Limb (tissue), 2 donors: Measurements from ENCODE around the gene CCNJL.
A peak's percentile ranks its signal among the peaks of the same experiment; 100 is the strongest.
"Not testable (repeated sequence)": the region's sequence is repeated elsewhere in the genome, so short reads cannot be mapped to it uniquely, and the experiment has no call there.

Experiments used
- DNase-seq, 2 donors: peaks; one replicate each; pipeline ENCODE4 v3.0.0-alpha.2; 2016; ENCODE audit errors: extremely low spot score in 2 of 2

Gene CCNJL, protein sequence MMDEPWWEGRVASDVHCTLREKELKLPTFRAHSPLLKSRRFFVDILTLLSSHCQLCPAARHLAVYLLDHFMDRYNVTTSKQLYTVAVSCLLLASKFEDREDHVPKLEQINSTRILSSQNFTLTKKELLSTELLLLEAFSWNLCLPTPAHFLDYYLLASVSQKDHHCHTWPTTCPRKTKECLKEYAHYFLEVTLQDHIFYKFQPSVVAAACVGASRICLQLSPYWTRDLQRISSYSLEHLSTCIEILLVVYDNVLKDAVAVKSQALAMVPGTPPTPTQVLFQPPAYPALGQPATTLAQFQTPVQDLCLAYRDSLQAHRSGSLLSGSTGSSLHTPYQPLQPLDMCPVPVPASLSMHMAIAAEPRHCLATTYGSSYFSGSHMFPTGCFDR

DNA sequence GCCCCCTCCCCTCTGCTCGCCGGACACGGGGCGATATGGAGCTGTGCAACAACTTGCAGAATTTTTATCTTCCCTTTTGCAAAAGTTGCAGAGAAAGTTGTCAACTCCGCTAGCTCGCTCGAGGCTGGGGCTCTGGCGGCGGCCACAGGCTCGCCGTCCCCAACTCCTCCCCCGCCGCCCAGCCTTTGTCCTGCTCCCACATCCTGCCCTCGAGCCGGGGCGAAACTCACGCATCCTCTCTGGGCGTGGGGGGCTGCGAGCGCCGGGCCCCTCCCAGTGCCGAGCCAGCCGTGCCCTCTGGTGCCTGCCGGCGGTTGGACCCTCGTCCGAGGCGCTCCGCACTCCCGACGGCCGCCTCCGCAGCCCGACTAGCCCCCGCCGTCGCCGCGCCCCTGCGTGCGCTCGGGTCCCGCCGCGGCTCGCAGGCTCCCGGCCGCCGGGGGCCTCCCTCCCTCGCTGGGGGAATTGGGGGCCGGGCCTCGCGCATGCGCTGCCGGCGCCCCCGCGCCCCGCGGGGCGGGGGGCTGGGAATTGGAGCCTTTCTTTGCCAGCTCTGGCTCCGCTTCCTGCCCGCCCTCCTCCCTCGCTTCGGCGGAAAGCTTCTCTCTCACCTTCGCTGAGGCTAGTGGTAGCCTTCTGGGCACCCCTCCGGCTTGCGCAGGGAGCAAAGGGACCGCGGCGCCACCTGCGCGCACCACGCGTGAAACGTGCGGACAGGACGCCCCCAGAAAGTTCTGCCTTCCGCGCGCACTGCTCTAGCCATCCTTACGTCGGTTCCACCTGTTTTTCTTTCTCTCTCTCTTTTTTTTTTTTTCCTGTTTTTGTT is at the start of gene CCNJL:
TSS of gene CCNJL (minus strand) at position 431 of the 826 bp plus-strand sequence. CDS start 641 bp downstream, outside the sequence.
- peak; percentile 31 to 87 for DNase-seq

DNA sequence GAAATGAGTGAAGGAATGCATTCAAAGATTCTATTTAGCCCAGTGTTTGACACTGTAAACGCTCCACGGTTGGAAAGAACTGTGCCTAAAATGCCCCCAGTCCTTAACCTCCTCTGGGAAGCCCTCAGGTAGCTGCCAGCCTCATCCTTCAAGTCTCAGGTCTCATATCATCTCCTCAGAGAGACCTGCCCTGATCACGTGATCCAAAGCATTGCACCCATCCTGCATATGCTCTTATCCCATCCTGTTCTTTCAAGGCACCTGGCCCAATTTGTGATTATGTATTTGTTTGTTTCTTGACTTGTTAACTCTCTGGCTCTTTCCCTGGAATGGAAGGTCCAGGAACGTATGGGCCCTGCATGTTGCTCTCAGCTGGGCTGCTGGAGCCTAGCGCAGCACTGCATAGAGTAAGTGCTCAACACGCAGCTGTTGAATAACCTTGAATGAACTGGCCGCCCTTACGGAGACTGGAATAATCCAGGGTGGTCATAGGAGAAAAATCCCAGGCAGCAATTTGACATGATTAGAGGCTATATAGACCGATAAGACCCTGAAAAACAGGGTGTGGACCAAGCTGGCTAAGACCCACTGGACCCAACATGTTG is 49.4 kb upstream of the CCNJL start:
- no peak for DNase-seq

DNA sequence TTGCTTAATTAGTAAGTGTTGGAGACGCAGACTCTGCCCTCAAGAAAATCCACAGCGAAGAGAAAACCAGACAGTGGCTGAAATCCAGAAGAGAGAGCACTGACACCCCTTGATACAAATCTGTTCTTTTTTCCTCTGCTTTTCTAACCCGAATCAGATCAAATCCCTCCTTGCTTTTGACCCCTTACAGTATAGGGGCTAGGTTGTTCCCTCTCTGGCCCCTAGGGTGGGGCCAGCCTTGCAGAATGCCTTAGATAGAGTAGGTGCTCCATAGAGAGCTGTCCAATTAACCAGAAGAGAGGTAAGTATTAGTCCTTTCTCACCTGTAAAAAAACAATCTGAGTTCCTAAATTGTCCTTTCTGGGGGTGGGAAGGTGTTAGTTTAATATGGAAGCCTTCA is 47.9 kb upstream of the CCNJL start:
- DNase-seq = no peak

GRCh38 chr5:160359816-160360215 is 47.5 kb upstream of the CCNJL start:
- no peak for DNase-seq

DNA sequence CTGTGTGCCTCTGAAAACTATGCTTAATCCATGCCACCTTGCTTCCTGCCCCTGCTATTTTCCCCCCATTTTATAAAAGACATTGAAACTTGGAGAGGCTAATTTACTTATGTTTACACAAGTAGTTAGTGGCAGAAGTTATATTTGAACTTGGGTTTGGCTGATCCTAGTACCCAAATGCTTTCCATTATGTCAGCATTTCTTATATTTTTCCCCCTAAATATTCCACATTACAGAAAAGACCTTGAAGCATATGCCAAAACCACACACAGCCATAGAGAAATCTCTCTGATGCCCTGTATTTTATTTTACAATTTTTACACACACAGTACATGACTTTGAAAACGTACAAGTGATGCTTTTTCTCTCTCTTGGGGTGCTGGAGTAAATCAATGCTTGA is 46.9 kb upstream of the CCNJL start:
- DNase-seq = no peak

- peak in 1 of 2 donors; percentile 53 for DNase-seq
Measured at GRCh38 chr5:160357861-160358411, 45.6 kb upstream of the CCNJL start.

DNA sequence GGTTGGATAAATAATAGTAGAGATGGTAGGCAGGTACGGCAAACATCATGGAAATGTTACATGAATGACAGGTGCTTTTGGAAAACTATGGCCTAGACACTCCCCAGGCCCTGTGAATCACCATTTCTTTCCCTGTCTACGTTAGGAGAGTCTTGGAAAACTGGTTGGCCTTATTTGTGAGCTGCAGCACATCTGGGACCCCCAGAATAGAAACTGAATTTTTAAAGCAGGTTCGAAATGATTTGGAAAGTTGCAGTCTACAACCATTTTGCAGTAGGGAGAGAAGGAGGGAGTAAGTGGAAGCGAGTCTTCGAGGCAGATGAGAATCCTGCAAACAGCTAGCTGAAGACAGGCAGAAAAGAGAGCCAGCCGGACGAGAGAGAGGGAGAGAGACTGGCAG is 45.0 kb upstream of the CCNJL start:
- no peak for DNase-seq

GRCh38 chr5:160356550-160357347 is 44.4 kb upstream of the CCNJL start:
- DNase-seq = no peak

DNA sequence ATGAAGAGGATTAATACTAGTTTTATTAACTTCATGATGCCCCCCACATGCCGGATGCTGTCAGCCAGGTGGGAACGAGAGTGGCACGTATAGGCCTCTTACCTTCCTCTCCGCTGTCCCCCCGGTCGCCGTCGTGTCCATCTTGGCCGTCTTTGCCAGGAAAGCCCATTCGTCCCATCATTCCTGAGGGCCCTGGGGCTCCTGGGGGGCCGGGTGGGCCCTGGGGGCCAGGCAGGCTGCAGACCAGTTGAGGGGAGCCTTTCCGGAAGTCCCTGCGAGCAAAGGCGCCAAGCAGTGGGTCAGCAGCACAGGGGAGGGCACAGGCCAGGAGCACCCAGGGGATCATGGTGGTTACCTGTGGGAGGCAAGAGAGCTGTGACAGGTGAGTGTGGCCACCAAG is 42.3 kb upstream of the CCNJL start:
- no peak for DNase-seq

GRCh38 chr5:160353379-160353778 is 41.0 kb upstream of the CCNJL start:
- no peak for DNase-seq

DNA sequence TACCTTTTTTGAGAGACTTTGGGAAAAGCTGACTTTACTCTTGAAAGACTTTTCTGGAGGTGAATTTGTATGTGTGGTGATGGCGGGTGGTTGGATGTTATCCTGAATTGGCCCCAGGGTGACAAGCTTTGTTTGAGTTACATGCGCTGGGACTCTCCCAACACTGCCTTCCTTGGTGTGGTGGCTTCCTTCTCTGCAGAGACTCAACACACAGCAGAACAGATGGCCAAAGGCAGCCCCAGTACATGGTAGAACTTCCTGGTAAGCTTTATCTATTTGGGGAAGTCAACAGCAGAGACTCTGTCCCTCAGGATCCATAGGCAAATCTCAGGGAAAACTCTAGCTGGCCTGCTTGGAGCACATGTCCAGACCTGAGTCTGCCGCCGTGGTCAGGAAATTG is 39.9 kb upstream of the CCNJL start:
- DNase-seq = no peak

DNA sequence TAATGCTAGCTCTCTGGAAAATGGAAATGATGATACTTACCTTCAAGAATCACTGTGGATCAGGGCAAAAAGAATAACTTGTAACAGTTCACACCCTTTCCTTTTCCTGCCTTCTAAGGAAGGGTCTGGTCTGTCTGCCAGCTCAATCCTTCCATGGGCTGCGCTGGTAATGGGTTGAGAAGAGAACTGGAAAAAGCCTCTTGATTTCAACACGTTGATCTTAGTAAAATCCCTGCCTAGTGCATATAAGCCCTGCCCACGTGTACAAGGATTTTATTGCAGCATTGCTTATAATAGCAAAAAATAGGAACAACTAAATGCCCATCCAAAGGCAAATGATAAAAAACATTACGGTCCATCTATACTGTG is 37.6 kb upstream of the CCNJL start:
- no peak for DNase-seq

DNA sequence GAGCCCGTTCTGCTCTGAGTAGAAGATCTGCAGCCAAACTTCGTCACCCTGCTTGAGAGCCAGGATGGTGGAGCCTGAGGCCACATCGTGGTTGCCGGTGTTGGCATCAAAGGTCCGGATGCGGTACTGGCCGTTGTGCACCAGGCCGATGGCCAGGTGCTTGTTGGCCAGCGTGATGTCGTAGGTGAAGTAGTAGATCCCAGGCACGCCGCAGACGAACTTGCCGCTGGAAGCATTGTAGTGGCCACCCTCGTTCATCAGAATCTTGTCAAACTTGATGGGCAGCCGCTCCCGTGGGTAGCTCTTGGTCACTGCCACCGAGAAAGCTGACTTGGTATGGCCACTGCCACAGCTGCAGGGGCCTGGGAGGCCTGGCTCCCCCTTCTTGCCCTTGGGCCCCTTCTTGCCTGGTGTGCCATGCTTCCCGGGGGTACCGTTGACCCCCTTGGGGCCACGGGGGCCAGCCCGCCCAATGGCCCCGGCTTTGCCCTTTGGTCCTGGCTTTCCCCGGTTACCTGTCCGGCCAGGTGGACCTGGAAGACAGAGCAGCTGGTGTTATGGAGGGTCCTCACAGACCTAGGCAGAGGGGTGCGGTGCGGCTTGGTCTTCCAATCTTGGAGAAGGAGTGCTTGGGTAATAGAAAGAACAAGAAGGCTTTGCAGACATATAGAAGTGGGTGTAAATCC is 37.0 kb upstream of the CCNJL start:
- no peak for DNase-seq

DNA sequence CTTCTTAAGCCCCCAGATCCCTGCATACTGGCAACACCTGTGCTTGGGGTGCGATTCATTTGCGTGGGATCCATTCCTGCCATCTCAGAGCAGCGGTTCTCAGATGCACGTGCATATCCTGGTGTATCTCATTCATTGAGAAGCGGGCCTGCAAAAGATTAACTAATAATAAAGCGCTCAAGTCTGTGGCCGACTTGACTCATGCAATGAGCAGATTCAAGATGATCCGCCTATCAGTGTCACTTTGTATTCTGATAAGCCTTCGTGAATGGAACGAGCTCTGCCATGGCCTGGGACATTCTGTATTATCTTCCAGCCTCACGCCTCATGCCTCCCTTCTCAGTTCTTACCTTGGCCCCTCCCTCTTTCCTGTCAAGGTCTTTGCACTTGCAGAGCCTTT is 35.7 kb upstream of the CCNJL start:
- no peak for DNase-seq

DNA sequence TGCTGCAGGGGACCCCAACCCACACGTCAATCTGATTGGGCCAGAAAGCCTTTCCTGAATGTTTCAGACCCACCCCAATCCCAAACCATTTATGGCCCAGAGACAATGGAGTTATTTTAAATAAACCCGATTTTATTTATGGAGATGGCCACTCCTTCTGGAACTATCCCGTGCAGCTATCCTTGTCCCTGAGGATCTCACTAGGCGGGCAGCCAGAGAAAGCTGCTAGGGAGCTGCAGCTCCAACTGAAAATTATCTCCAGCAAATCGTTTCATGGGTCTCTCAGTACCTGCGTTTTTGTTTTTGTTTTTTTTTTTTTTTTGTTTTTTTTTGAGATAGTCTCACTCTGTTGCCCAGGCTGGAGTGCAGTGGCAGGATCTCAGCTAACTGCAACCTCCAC is 35.1 kb upstream of the CCNJL start:
- DNase-seq = no peak

DNA sequence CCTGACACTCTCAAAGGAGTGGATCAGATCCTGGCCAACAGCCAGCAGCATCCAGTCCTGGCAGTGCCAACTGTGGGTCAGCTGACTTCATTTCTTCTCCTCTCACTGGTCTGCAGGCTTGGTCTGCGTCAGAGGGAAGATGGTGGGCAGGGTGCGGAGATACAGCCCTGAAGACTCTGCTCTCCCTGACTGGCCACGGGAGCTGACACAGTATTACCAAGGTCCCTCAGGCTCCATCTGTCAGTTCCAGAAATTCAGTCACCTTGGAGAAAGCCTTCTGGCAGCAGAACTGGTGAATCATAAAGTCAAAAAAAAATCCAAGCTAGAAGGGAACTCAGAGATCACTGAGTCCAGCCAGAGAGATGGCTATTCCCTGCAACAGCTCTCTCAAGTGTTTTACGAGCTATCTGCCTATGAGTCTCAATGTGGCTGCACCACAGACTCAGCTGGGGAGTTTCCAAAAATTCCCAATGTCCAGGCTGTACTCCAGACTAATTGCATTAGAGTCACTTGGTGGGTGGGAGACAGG is 30.1 kb upstream of the CCNJL start:
- DNase-seq = no peak

- no peak for DNase-seq
Measured at GRCh38 chr5:160341309-160341870, 29.0 kb upstream of the CCNJL start.

GRCh38 chr5:160340513-160340912 is 28.1 kb upstream of the CCNJL start:
- not testable (repeated sequence) for DNase-seq

GRCh38 chr5:160339406-160340130 is 27.2 kb upstream of the CCNJL start:
- no peak for DNase-seq
